Stimulated activated naive CD8-positive, alpha-beta T cell treated with anti-CD3 and anti-CD28 coated beads, Interleukin-15, amount 100 ng/mL, for 72 hours (primary cell): ENCODE results near the gene ALAS1.

ENCODE experiments used
- ATAC-seq: fragments of 150-1000 bp; cut with Tn5 transposase; 2 replicates; pipeline ENCODE4 v1.10.0; 2021; ENCODE audit warnings: mild to moderate bottlenecking, moderate library complexity
- DNase-seq, 2 donors: peaks; one replicate each; pipeline ENCODE4 v3.0.0; 2021 to 2022
- H3K27ac Mint-ChIP-seq, 2 donors: one replicate each; pipeline ENCODE4 v1.8.0; 2022; ENCODE audit warnings: mild to moderate bottlenecking in 2 of 2, mixed read lengths in 2 of 2, moderate library complexity in 2 of 2
- H3K27me3 Mint-ChIP-seq: one replicate; pipeline ENCODE4 v1.8.0; 2022; ENCODE audit warnings: mixed read lengths
- H3K4me1 Mint-ChIP-seq: one replicate; pipeline ENCODE4 v1.8.0; 2022; ENCODE audit warnings: mild to moderate bottlenecking, mixed read lengths
- H3K4me3 Mint-ChIP-seq, 2 donors: one replicate each; pipeline ENCODE4 v1.8.0; 2022; ENCODE audit warnings: mild to moderate bottlenecking in 2 of 2, mixed read lengths in 2 of 2, moderate library complexity in 1 of 2
- H3K9me3 Mint-ChIP-seq, 2 donors: one replicate each; pipeline ENCODE4 v1.8.0; 2022; ENCODE audit warnings: mixed read lengths in 2 of 2

ALAS1 gene

DNA sequence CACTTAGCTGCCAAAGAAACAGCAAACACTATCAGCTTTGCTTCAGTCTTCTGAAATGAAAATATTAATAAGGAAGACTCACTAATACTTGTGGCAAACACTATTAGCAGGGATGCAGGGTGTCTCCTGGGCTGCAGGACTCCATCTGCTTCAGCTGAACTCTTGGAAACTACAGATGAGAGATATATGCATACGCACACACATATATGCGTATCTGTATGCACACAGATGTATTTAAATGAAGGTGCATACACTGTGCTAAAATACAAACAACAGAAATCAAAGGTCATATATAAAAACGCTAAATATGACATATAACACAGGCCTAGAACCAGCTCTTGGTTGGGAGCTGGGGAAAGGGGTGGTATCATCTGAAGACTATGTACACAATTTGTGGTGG, 58.2 kb downstream of the ALAS1 start:
- no peak for DNase-seq
- Mint-ChIP-seq H3K9me3 (no peaks in the 10 kb centered on the region), H3K27me3 (no peaks in the 10 kb centered on the region), H3K4me3 (no peak overlapping the region), H3K27ac (peak overlapping the region in 1 of 2 donors; percentile 30), H3K4me1 (peaks cover 95% of the 10 kb centered on the region)
- ATAC-seq, result no peak

DNA sequence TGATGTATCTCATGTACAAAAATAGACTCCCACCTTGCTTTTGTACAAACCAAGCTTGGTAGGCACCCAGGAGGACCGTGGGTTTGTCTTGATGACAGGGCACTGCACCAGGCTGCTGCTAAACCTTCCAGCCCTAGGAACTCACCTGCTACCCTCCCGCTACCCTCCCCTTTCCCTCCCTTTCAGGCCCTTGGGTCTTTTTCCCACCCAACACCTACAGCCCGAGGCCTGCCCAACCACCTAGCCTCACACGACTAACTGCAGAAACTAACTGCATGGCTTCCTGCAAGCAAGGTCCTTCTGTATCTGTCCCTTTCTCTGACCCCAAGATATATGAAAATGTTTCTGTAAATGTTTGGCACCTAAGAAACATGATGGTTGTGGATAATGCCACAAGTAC, 58.7 kb downstream of the ALAS1 start:
- Mint-ChIP-seq H3K27ac (peak overlapping the region in 1 of 2 donors; percentile 27), H3K27me3 (no peaks in the 10 kb centered on the region), H3K4me1 (peaks cover 97% of the 10 kb centered on the region), H3K4me3 (no peak overlapping the region), H3K9me3 (no peaks in the 10 kb centered on the region)
- no peak for DNase-seq
- ATAC-seq, result no peak

DNA sequence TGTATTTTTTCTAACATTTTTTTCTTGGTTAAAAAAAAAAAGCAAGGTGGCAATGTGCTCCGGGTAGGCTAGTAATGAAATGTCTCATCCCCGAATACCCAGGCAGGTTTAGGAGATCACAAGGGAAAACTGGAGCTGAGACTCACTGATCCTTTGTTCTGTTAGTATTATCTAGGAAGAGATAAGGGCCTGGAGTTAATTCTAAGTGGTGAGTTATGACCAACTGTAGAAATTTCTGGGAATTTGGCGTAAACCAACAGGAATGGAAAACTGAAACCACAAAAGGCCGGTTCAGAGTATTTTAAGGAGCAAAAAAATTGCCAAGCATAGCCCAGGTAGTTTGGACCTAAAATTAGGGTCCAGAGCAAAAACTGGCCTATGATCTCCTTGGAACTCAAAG, 60.0 kb downstream of the ALAS1 start:
- H3K4me1 Mint-ChIP-seq, result peaks cover 96% of the 10 kb centered on the region
- no peak overlapping the region for H3K4me3 Mint-ChIP-seq

DNA sequence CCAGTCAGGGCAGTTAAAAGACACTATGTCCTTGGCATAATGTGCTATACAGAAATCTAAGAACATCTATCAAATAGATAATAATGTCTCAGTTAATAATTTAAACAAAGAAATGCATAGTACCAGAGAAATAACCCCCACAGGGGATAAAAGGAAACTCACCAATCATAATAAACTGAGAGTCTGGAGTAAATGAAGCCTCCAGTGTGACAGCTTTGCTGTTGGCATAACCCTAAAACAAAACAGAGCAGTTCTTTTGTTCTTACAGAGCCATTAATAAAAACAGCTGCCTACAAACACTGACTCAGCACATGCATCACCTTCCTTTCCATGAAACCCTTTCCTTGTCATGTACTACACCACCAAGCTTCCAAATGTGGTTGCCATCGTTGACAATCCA, 61.1 kb downstream of the ALAS1 start:
- ATAC-seq (no peak), DNase-seq (no peak)
- H3K4me3 Mint-ChIP-seq, result no peak overlapping the region
- peak overlapping the region in 1 of 2 donors; percentile 71 for H3K27ac Mint-ChIP-seq
- no peaks in the 10 kb centered on the region for H3K9me3 Mint-ChIP-seq
- peaks cover 96% of the 10 kb centered on the region for H3K4me1 Mint-ChIP-seq
- no peaks in the 10 kb centered on the region for H3K27me3 Mint-ChIP-seq

More for the DNA sequence above, 60.0 kb downstream of the ALAS1 start:
- ATAC-seq (no peak), DNase-seq (no peak)
- Mint-ChIP-seq H3K27me3 (no peaks in the 10 kb centered on the region), H3K9me3 (no peaks in the 10 kb centered on the region), H3K27ac (no peak overlapping the region)

DNA sequence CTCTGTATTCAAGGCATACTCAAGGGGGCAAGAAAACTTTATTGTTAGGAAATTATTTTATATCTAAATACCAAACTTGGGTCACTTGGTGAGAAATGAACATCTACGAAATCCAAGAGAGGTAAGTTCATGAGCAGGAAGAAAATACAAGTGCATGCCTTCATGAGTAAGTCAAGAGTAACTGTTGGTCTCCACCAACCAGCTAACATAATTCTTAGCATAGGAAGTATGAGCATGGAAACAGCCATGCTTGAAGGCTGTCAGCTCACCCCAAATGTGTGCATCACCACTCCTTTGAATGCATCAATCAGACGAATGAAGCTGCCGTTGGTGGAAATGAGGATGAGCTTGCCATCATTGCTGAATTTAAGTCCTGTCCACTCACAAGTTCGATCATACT, 61.5 kb downstream of the ALAS1 start:
- Mint-ChIP-seq H3K4me1 (peaks cover 96% of the 10 kb centered on the region), H3K4me3 (no peak overlapping the region), H3K27me3 (no peaks in the 10 kb centered on the region), H3K27ac (no peak overlapping the region), H3K9me3 (no peaks in the 10 kb centered on the region)
- no peak for DNase-seq
- no peak for ATAC-seq

DNA sequence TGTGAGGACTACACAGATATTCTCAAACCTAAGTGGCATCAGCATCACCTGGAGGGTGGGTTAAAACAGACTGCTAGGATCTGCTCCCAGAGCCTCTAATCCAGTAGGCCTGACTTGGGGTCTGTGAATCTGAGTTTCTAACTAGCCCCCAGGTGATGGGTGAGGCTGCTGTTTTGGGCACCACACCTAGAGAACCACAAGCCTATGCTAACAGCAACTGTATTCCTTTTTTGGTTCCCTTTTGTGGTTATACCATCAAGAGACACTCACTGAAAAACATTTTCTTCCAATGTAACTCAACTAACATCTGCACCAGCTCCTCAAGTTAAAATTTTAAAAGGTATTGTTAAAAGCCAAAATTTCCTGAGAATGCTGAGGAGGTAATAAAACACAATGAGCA, 64.5 kb downstream of the ALAS1 start:
- DNase-seq (no peak), ATAC-seq (no peak)
- Mint-ChIP-seq H3K4me1 (peaks cover 92% of the 10 kb centered on the region), H3K4me3 (no peak overlapping the region), H3K9me3 (no peaks in the 10 kb centered on the region), H3K27ac (no peak overlapping the region), H3K27me3 (no peaks in the 10 kb centered on the region)
